OCI-LY7 (cell line): ENCODE results near the gene TK2. TPM values are rescaled to one million over a fixed set of nuclear protein-coding genes. Genes with fewer than 3 reads are reported as not detected.

Source experiments
- BruUV-seq: library from RNA; stranded (reverse); fragments of 400-500 nt; replicated peaks from 2 replicates; lab custom pipeline; 2021; lab: Mats Ljungman, UMichigan
- CTCF ChIA-PET: fragments of 300-600 bp; sonication (Branson Sonifier 250); formaldehyde crosslinking; loops from one replicate; lab custom pipeline; 2022; ENCODE audit warnings: antibody characterized with exemption; ENCODE audit not compliant: unreplicated experiment; lab: Charles Lee
- POLR2A ChIA-PET: fragments of 300-600 bp; sonication (Branson Sonifier 250); formaldehyde crosslinking; loops from one replicate; lab custom pipeline; 2022; ENCODE audit warnings: antibody characterized with exemption; lab: Charles Lee
- DNase-seq: peaks from one replicate; pipeline ENCODE4 v3.0.0-alpha.2; 2015; ENCODE audit warnings: low spot score
- H2AFZ ChIP-seq: fragments of 200-600 bp; sonication (generic), shearing (Covaris generic); 2 replicates; pipeline ENCODE4 v1.6.1; 2014; ENCODE audit warnings: mild to moderate bottlenecking, antibody characterized with exemption, low read length, moderate library complexity
- H3K27ac ChIP-seq: fragments of 200-600 bp; sonication (generic); 2 replicates; pipeline ENCODE4 v1.5.1; 2014; ENCODE audit warnings: mixed run types, low read depth, mild to moderate bottlenecking, moderate library complexity, low read length, inconsistent platforms; ENCODE audit not compliant: poor library complexity, severe bottlenecking
- H3K36me3 ChIP-seq: fragments of 200-600 bp; sonication (generic); 2 replicates; pipeline ENCODE4 v1.6.1; 2014; ENCODE audit warnings: mild to moderate bottlenecking, antibody characterized with exemption, low read length, moderate library complexity, mixed read lengths; ENCODE audit not compliant: insufficient read depth
- H3K4me1 ChIP-seq: fragments of 200-600 bp; sonication (generic); 2 replicates; pipeline ENCODE4 v1.5.1; 2014; ENCODE audit warnings: mild to moderate bottlenecking, low read length; ENCODE audit not compliant: insufficient read depth, poor library complexity, severe bottlenecking
- H3K4me2 ChIP-seq: fragments of 200-600 bp; sonication (generic); 2 replicates; pipeline ENCODE4 v1.6.1; 2014; ENCODE audit warnings: mild to moderate bottlenecking, low read length
- H3K4me3 ChIP-seq: fragments of 200-600 bp; sonication (generic); 2 replicates; pipeline ENCODE4 v1.5.1; 2014; ENCODE audit warnings: mild to moderate bottlenecking, low read depth, low read length; ENCODE audit not compliant: poor library complexity, severe bottlenecking
- H3K79me2 ChIP-seq: fragments of 200-600 bp; sonication (generic); 2 replicates; pipeline ENCODE4 v1.6.1; 2016; ENCODE audit warnings: low read depth, mild to moderate bottlenecking, low read length, moderate library complexity, mixed read lengths; ENCODE audit not compliant: insufficient read depth
- H3K9me2 ChIP-seq: fragments of 200-600 bp; sonication (generic); 2 replicates; pipeline ENCODE4 v1.6.1; 2016; ENCODE audit warnings: mild to moderate bottlenecking, low read length, mixed read lengths; ENCODE audit not compliant: insufficient read depth
- H3K9me3 ChIP-seq: fragments of 200-600 bp; sonication (generic); 2 replicates; pipeline ENCODE4 v1.6.1; 2014; ENCODE audit warnings: mild to moderate bottlenecking, mixed run types, low read length, mixed read lengths
- H4K20me1 ChIP-seq: fragments of 200-600 bp; sonication (generic); 2 replicates; pipeline ENCODE4 v1.6.1; 2014; ENCODE audit warnings: mild to moderate bottlenecking, antibody characterized with exemption, low read length, moderate library complexity, mixed read lengths; ENCODE audit not compliant: insufficient read depth
- CTCF ChIP-seq: fragments of 200-600 bp; sonication (generic); conservative IDR thresholded peaks from 2 replicates; pipeline ENCODE4 v1.5.1; 2014; ENCODE audit warnings: mild to moderate bottlenecking, antibody characterized with exemption, low read length, moderate library complexity, mixed read lengths
- EZH2phosphoT487 ChIP-seq: fragments of 200-600 bp; sonication (generic); IDR thresholded peaks from 2 replicates; pipeline ENCODE4 v1.6.1; 2018; ENCODE audit warnings: low read depth, borderline replicate concordance, mild to moderate bottlenecking, mixed run types, antibody characterized with exemption, low read length, moderate library complexity, mixed read lengths
- intact Hi-C: fragments of 100-400 bp; cut with micrococcal nuclease; formaldehyde crosslinking; loops from one replicate; pipeline ENCODE4 v1.10.0; 2022; ENCODE audit not compliant: unreplicated experiment
- total RNA-seq, 2 experiments: library from RNA; depleted of rRNA in 1 of 2; stranded (reverse); fragments of >200 nt in 1 of 2; shearing (Covaris generic) in 1 of 2; gene quantifications; 2 replicates each; pipeline ENCODE4 v1.2.3, GENCODE V29; 2014 to 2022

TK2 gene
- total RNA-seq, 2 experiments from 2014 or later: 0.06 to 1.9 TPM

DNA sequence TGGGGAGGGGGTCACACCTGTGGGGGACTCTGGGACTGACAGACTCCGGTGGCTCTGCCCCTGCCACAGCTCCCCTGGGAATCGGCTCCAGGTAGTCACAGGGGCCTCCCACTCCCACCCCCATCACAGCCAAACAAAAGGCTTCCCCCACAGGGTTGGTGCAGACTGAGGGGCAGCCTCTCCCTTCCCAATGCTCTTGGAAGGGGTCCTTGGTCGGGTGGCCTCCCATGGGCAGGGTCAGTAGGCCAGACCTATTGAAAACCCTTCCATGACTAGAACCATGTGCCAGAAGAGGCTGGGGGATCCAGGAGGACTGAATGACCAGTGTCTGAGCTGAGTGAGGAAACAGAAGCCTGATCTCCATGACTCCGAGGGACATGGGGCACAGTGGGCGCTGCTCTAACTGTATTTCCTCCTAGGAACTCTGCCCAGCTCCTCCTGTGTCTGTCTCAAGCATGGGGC lies 28.6 kb downstream of the TK2 start:
- no TSS peak for BruUV-seq
- CTCF ChIA-PET: interaction anchor here (0.9 to 1.1 kb wide), 2 partner anchors 16 to 87 kb away, joined by 3 read pairs; no protein-coding TSS in a partner anchor
- peaks cover 73% of the 10 kb centered on the region for H3K4me1 ChIP-seq
- no peaks in the 10 kb centered on the region for H3K36me3 ChIP-seq
- H3K4me2 ChIP-seq: no peak overlapping the region; the same call in 1 of the 2 replicates
- H2AFZ ChIP-seq: no peak overlapping the region
- H4K20me1 ChIP-seq: no peaks in the 10 kb centered on the region
- no peaks in the 10 kb centered on the region for H3K9me3 ChIP-seq
- no peaks in the 10 kb centered on the region for H3K79me2 ChIP-seq
- DNase-seq: no peak
- POLR2A ChIA-PET: interaction anchor here (1.2 to 2.8 kb wide), 7 partner anchors 10 to 54 kb away, joined by 3 to 16 read pairs (median 6); partner anchors contain the start of gene CKLF
- H3K9me2 ChIP-seq: no peaks in the 10 kb centered on the region
- TF ChIP-seq CTCF: no peak
- TF ChIP-seq EZH2phosphoT487: no peak
- no peak overlapping the region for H3K4me3 ChIP-seq
- no peak overlapping the region for H3K27ac ChIP-seq
- intact Hi-C loops: no loop called here

DNA sequence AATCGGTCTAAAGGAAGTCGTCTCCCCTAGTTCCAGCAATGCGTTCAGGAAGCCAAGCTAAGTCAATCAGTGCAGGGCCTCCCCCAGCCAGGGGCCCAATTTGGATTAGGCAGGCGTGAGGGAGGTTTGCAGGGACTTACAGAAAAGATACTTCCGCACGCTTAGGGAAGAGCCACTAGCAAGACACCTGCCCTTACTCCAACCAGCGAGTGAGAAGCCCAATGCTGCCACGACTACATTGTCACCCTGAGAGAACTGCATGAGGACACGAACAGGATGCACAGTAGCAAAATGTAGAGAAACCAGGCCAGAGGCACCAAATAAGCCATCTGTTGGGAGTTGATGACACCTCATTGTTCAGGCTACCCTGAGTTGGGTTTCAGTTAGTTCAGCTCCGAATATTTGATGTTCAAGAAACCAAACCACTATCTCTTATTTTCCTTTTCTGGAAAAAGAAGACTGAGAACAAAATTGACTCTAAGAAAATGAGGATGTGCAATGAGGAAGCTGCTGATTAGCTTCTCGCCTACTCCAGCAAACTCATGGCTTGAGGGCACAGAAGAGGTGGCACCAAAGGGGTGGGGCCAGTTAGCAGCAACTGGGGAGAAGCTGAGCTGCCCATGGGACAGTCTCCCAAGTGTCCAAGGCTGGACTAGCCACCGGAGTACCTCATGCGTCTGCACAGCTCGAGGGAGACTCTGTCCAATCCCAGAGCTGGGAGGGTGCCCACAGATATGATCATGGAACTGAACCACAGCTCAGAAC lies 29.3 kb downstream of the TK2 start:
- no TSS peak for BruUV-seq
- TF ChIP-seq CTCF (no peak), EZH2phosphoT487 (no peak)
- no peaks in the 10 kb centered on the region for H3K9me3 ChIP-seq
- no peaks in the 10 kb centered on the region for H4K20me1 ChIP-seq
- intact Hi-C loops: no loop called here
- H3K4me1 ChIP-seq: peaks cover 74% of the 10 kb centered on the region
- no peaks in the 10 kb centered on the region for H3K9me2 ChIP-seq
- no peak overlapping the region for H3K27ac ChIP-seq
- CTCF ChIA-PET: interaction anchor here (0.9 kb wide), 1 partner anchor 17 kb away, joined by 3 read pairs; no protein-coding TSS in a partner anchor
- POLR2A ChIA-PET: interaction anchor here (0.5 to 2.8 kb wide), 6 partner anchors 11 to 1722 kb away, joined by 3 to 16 read pairs (median 5); partner anchors contain the start of gene CKLF
- H2AFZ ChIP-seq: no peak overlapping the region
- no peak overlapping the region for H3K4me3 ChIP-seq
- DNase-seq: peak; percentile 15
- peak overlapping the region; percentile 13; the same call in 1 of the 2 replicates for H3K4me2 ChIP-seq
- H3K36me3 ChIP-seq: no peaks in the 10 kb centered on the region
- no peaks in the 10 kb centered on the region for H3K79me2 ChIP-seq
